HG02840 (cell line): ENCODE results near the gene TMEM120B.
A peak's percentile ranks its signal among the peaks of the same experiment; 100 is the strongest.

Experiments
- ATAC-seq: cut with Tn5 transposase; IDR thresholded peaks from one replicate; pipeline ENCODE4 v1.9.1; 2021; ENCODE audit warnings: mild to moderate bottlenecking, moderate library complexity, moderate number of reproducible peaks; ENCODE audit not compliant: unreplicated experiment, low FRiP score

The TMEM120B gene

GRCh38 chr12:121770388-121770787 lies 57.8 kb downstream of the TMEM120B start:
- ATAC-seq: no peak

- ATAC-seq: no peak
These were observed 58.5 kb downstream of the TMEM120B start for GRCh38 chr12:121770813-121771625.

GRCh38 chr12:121773011-121773777 lies 60.6 kb downstream of the TMEM120B start:
- ATAC-seq: no peak

GRCh38 chr12:121774968-121775474 lies 62.5 kb downstream of the TMEM120B start:
- ATAC-seq: no peak

- no peak for ATAC-seq
These were observed 62.9 kb downstream of the TMEM120B start for GRCh38 chr12:121775501-121775900.

GRCh38 chr12:121776190-121777098 lies 63.9 kb downstream of the TMEM120B start:
- ATAC-seq: no peak

- ATAC-seq: no peak
These were observed 66.2 kb downstream of the TMEM120B start for GRCh38 chr12:121778567-121779421.

- no peak for ATAC-seq
These were observed 66.9 kb downstream of the TMEM120B start for GRCh38 chr12:121779422-121779895.

GRCh38 chr12:121780429-121780828 lies 67.9 kb downstream of the TMEM120B start:
- no peak for ATAC-seq

GRCh38 chr12:121781484-121781997 lies 69.0 kb downstream of the TMEM120B start:
- no peak for ATAC-seq

- peak; percentile 48 for ATAC-seq
These were observed 69.7 kb downstream of the TMEM120B start for GRCh38 chr12:121781998-121782979.

- no peak for ATAC-seq
These were observed 71.2 kb downstream of the TMEM120B start for GRCh38 chr12:121783766-121784165.

GRCh38 chr12:121784460-121784859 lies 71.9 kb downstream of the TMEM120B start:
- ATAC-seq: no peak

- ATAC-seq: no peak
These were observed 73.9 kb downstream of the TMEM120B start for GRCh38 chr12:121786440-121786825.

- no peak for ATAC-seq
These were observed 74.8 kb downstream of the TMEM120B start for GRCh38 chr12:121787063-121788025.

- no peak for ATAC-seq
These were observed 75.7 kb downstream of the TMEM120B start for GRCh38 chr12:121788176-121788818.
